Testis (tissue), 3 donors: ENCODE data around the gene FSD1. TPM values are rescaled to one million over a fixed set of nuclear protein-coding genes. Genes with fewer than 3 reads are reported as not detected.

Experiments
- DNase-seq: peaks from one replicate; pipeline ENCODE4 v3.0.0-alpha.2; 2019
- H3K27ac ChIP-seq, 2 donors: fragments of 200-600 bp; sonication (generic); one replicate each; pipeline ENCODE4 v1.5.1; 2019
- H3K27me3 ChIP-seq: fragments of 200-600 bp; sonication (generic); one replicate; pipeline ENCODE4 v1.5.1; 2019
- H3K36me3 ChIP-seq: fragments of 200-600 bp; sonication (generic); one replicate; pipeline ENCODE4 v1.5.1; 2017; ENCODE audit warnings: low read depth; ENCODE audit errors: missing control alignments
- H3K4me1 ChIP-seq: fragments of 200-600 bp; sonication (generic); one replicate; pipeline ENCODE4 v1.5.1; 2019
- H3K4me3 ChIP-seq, 2 donors: fragments of 200-600 bp; sonication (generic); one replicate each; pipeline ENCODE4 v1.5.1; 2017 to 2019
- H3K9me3 ChIP-seq: fragments of 200-600 bp; sonication (generic); one replicate; pipeline ENCODE4 v1.5.1; 2017
- CTCF ChIP-seq, 3 experiments: fragments of 450-650 bp in 2 of 3; fragments of 200-600 bp in 1 of 3; sonication (generic) in 1 of 3; IDR thresholded peaks; one replicate each; pipeline ENCODE4 v1.5.1; 2016 to 2019; ENCODE audit warnings: antibody characterized with exemption in 3 of 3, mild to moderate bottlenecking in 2 of 3, moderate library complexity in 1 of 3
- POLR2A ChIP-seq: fragments of 450-650 bp; IDR thresholded peaks from one replicate; pipeline ENCODE4 v1.6.1; 2017; ENCODE audit warnings: antibody characterized with exemption, mild to moderate bottlenecking, moderate library complexity
- WGBS, 2 donors: methylation state at CpG; one replicate each; pipeline ENCODE4 v1.1.5; 2018; 5-methylcytosine and 5-hydroxymethylcytosine counted together
- intact Hi-C: fragments of 100-400 bp; cut with DNase I; formaldehyde crosslinking; loops from one replicate; pipeline ENCODE4 v1.15.1; 2023; ENCODE audit warnings: low total_unique reads
- polyA plus RNA-seq: library from polyadenylated mRNA; stranded (reverse); fragments of 350-450 nt; fragmentation: Illumina TruSeq; extraction: RNeasy Lipid Tissue Mini Kit (QIAGEN cat#74804); gene quantifications from one replicate; pipeline ENCODE4 v1.2.3, GENCODE V29; 2014; ENCODE audit warnings: low read depth, low replicate concordance; ENCODE audit not compliant: insufficient read depth
- total RNA-seq, 2 donors: library from RNA; depleted of rRNA; stranded (reverse); fragments of >200 nt; gene quantifications; one replicate each; pipeline ENCODE4 v1.2.3, GENCODE V29; 2016

FSD1 gene
- total and polyA plus RNA-seq, 3 donors from 2014 or later = 18.2 to 24.9 (median 24.1) TPM

GRCh38 chr19:4366666-4367335, 62.4 kb downstream of the FSD1 start:
- WGBS, 2 donors = 88 to 94% methylated on average over 10 to 16 of the region's 16 CpGs
- Histone ChIP-seq H3K9me3 (no peaks in the 10 kb centered on the region), H3K4me3 (no peak overlapping the region), H3K27ac (peak overlapping the region in 1 of 2 donors; percentile 24), H3K27me3 (no peaks in the 10 kb centered on the region), H3K36me3 (no peaks in the 10 kb centered on the region), H3K4me1 (peaks cover 37% of the 10 kb centered on the region)
- TF ChIP-seq CTCF (IDR thresholded peaks at IDR 0.05) (no peak), POLR2A (no peak)
- no peak for DNase-seq
- intact Hi-C loops = no loop called here

- H3K4me3 ChIP-seq = no peak overlapping the region
- H3K9me3 ChIP-seq = no peaks in the 10 kb centered on the region
- WGBS, 2 donors = 92 to 95% methylated on average over 8 to 10 of the region's 10 CpGs
- TF ChIP-seq POLR2A = no peak
- TF ChIP-seq CTCF (IDR thresholded peaks at IDR 0.05) = no peak
- intact Hi-C loops = no loop called here
- H3K27ac ChIP-seq = peak overlapping the region in 1 of 2 donors; percentile 24
- DNase-seq = no peak
- no peaks in the 10 kb centered on the region for H3K36me3 ChIP-seq
- H3K27me3 ChIP-seq = no peaks in the 10 kb centered on the region
- H3K4me1 ChIP-seq = peaks cover 37% of the 10 kb centered on the region
These were observed 62.9 kb downstream of the FSD1 start for GRCh38 chr19:4367336-4367723.

- intact Hi-C loops = no loop called here
- Histone ChIP-seq H3K9me3 (no peaks in the 10 kb centered on the region), H3K27me3 (no peaks in the 10 kb centered on the region), H3K4me1 (peaks cover 38% of the 10 kb centered on the region), H3K27ac (no peak overlapping the region), H3K4me3 (no peak overlapping the region), H3K36me3 (no peaks in the 10 kb centered on the region)
- WGBS, 2 donors = 86 to 93% methylated on average over 13 of the region's 13 CpGs
- TF ChIP-seq POLR2A (no peak), CTCF (IDR thresholded peaks at IDR 0.05) (no peak)
- DNase-seq = no peak
These were observed 63.4 kb downstream of the FSD1 start for GRCh38 chr19:4367781-4368127.

- Histone ChIP-seq H3K36me3 (no peaks in the 10 kb centered on the region), H3K27ac (no peak overlapping the region), H3K27me3 (no peaks in the 10 kb centered on the region), H3K4me1 (peaks cover 43% of the 10 kb centered on the region), H3K9me3 (no peaks in the 10 kb centered on the region), H3K4me3 (no peak overlapping the region)
- no peak for DNase-seq
- intact Hi-C loops = no loop called here
- 46 to 61% methylated on average over 16 to 19 of the region's 19 CpGs for WGBS, 2 donors
- TF ChIP-seq POLR2A (no peak), CTCF (IDR thresholded peaks at IDR 0.05) (no peak)
These were observed 63.9 kb downstream of the FSD1 start for GRCh38 chr19:4368128-4368820.
